BJ (cell line): ENCODE data around the gene TMEM196. TPM values are rescaled to one million over a fixed set of nuclear protein-coding genes. Genes with fewer than 3 reads are reported as not detected.

Experiments
- CTCF ChIA-PET: fragments of 350-600 bp; formaldehyde crosslinking; extraction: SDS; loops from one replicate; lab custom pipeline; 2021; ENCODE audit warnings: antibody characterized with exemption, inconsistent platforms; lab: Yijun Ruan, JAX
- POLR2A ChIA-PET: fragments of 300-600 bp; sonication (Branson Sonifier 250); formaldehyde crosslinking; extraction: SDS; loops from one replicate; lab custom pipeline; 2021; ENCODE audit warnings: antibody characterized with exemption; lab: Charles Lee
- DNase-seq: peaks from one replicate; pipeline ENCODE4 v3.0.0-alpha.2; 2011; ENCODE audit warnings: low read depth
- H3K27me3 ChIP-seq: 2 replicates; pipeline ENCODE4 v1.6.0; 2011; ENCODE audit warnings: low read length; ENCODE audit not compliant: control insufficient read depth, insufficient read depth
- H3K36me3 ChIP-seq: 2 replicates; pipeline ENCODE4 v1.5.1; 2011; ENCODE audit warnings: low read length; ENCODE audit not compliant: control insufficient read depth, insufficient read depth
- H3K4me3 ChIP-seq: 2 replicates; pipeline ENCODE4 v1.5.1; 2011; ENCODE audit warnings: low read depth, mild to moderate bottlenecking, control low read depth, low read length
- polyA plus RNA-seq: library from polyadenylated mRNA; depleted of rRNA; stranded (reverse); fragments of >200 nt; gene quantifications from 2 replicates; pipeline ENCODE4 v1.2.3, GENCODE V29; 2011
- TF ChIP-seq, protein P1 (sequence below): IDR thresholded peaks from 2 replicates; pipeline ENCODE4 v1.5.1; 2011; ENCODE audit warnings: low read depth, mild to moderate bottlenecking, control low read depth, inconsistent platforms, low read length, moderate library complexity; ENCODE audit not compliant: insufficient read depth

Gene TMEM196
- polyA plus RNA-seq, 1 experiment: not detected

DNA sequence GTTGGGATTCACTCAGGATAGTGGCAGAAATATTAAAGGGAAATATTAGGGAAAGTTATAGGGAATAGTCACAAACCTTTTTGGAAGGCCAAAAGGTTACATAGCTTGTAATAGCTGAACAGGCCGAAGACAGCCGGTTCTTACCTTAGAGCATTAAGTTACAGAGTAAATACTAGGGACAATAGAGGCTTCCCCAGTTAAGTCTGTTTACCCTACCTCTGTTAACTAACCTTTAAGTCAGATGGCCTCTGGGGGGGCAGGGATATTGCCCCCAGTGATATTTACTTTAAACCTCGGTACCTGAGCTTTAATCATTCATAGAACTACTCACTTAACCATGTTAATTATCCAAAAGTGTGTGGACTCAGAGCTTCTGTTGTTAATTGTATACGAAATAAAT, 71.9 kb downstream of the TMEM196 start:
- Histone ChIP-seq H3K4me3 (no peak overlapping the region), H3K36me3 (0 out of 2 replicates have a peak, but pooled peaks cover 1% of the 10 kb centered on the region), H3K27me3 (no peaks in the 10 kb centered on the region)
- DNase-seq: no peak
- TF ChIP-seq, protein P1, sequence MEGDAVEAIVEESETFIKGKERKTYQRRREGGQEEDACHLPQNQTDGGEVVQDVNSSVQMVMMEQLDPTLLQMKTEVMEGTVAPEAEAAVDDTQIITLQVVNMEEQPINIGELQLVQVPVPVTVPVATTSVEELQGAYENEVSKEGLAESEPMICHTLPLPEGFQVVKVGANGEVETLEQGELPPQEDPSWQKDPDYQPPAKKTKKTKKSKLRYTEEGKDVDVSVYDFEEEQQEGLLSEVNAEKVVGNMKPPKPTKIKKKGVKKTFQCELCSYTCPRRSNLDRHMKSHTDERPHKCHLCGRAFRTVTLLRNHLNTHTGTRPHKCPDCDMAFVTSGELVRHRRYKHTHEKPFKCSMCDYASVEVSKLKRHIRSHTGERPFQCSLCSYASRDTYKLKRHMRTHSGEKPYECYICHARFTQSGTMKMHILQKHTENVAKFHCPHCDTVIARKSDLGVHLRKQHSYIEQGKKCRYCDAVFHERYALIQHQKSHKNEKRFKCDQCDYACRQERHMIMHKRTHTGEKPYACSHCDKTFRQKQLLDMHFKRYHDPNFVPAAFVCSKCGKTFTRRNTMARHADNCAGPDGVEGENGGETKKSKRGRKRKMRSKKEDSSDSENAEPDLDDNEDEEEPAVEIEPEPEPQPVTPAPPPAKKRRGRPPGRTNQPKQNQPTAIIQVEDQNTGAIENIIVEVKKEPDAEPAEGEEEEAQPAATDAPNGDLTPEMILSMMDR: no peak
- ChIA-PET CTCF (no interaction called here), POLR2A (no interaction called here)

DNA sequence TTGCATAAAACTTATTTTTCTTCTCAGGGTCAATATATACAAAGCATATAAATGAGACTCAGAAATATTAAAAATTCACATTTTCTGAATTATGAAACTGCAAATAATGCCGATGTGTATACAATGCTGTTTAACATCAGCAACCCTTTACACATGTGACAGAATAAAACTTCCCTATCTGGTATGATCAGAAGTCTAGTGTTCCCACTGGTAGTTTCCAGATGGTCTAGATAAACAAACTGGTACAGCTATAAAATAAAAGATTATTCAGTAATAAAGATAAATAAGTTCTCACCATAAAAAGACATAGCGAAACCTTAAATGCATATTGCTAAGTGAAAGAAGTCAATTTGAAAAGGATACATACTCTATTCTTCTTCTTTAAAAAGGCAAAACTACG, 72.5 kb downstream of the TMEM196 start:
- H3K27me3 ChIP-seq: no peaks in the 10 kb centered on the region
- no peak for DNase-seq
- TF ChIP-seq, protein P1: no peak
- 0 out of 2 replicates have a peak, but pooled peaks cover 1% of the 10 kb centered on the region for H3K36me3 ChIP-seq
- ChIA-PET CTCF (interaction anchor here (3.5 kb wide), 1 partner anchor 8 kb away, joined by 20 read pairs; the partner anchor contains the start of gene POLR1F), POLR2A (no interaction called here)
- no peak overlapping the region for H3K4me3 ChIP-seq

DNA sequence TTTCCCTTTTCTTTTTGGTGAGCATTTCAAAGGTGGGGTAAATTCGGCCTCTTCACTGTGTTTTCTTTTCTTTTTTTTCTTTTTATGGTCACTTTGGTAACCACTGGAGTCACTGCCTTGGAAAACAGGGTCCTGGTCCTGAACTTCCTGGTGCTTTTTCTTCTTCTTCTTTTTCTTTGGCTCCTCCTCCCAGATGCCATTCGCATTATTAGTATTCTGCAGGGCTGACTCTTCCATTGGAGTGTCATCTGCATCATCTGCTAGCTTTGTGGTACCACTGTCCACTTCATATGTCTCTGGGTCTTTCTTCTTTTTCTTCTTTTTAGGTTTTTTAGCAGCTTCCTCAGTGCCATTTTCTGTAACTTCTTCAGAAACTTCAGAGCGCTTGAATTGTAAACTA, 75.1 kb downstream of the TMEM196 start:
- TF ChIP-seq, protein P1: no peak
- CTCF ChIA-PET: interaction anchor here (3.5 kb wide), 1 partner anchor 11 kb away, joined by 20 read pairs; the partner anchor contains the start of gene POLR1F
- no peak for DNase-seq
- no peak overlapping the region for H3K4me3 ChIP-seq
- POLR2A ChIA-PET: no interaction called here
- H3K27me3 ChIP-seq: no peaks in the 10 kb centered on the region
- H3K36me3 ChIP-seq: no peaks in the 10 kb centered on the region

DNA sequence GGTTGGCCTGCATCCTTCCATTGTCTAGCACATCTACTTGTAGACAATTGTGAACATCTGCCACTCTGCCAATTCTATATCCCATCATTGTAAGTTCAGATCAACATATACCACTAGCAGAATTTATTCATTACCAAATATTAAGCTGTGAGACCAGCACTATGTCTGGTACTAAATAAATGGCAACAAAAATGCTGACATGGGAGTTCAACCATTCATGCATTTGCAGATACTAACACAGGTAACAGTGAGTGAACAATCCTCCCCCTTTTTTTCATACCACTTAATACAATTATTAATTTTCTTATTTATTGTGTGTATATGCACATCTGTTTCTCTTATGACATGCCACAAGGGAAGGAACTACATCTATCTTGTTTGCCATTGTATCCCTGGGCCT, 76.5 kb downstream of the TMEM196 start:
- Histone ChIP-seq H3K36me3 (no peaks in the 10 kb centered on the region), H3K27me3 (no peaks in the 10 kb centered on the region), H3K4me3 (no peak overlapping the region)
- TF ChIP-seq, protein P1: no peak
- ChIA-PET CTCF (interaction anchor here (1.2 kb wide), 2 partner anchors 10 to 12 kb away, joined by 3 to 4 read pairs; partner anchors contain the start of gene POLR1F), POLR2A (no interaction called here)
- no peak for DNase-seq

GRCh38 chr7:19692111-19692828, 81.1 kb downstream of the TMEM196 start:
- POLR2A ChIA-PET: no interaction called here
- DNase-seq: no peak
- TF ChIP-seq, protein P1: no peak
- Histone ChIP-seq H3K36me3 (no peaks in the 10 kb centered on the region), H3K4me3 (no peak overlapping the region), H3K27me3 (no peaks in the 10 kb centered on the region)
- CTCF ChIA-PET: interaction anchor here (1.2 kb wide), 1 partner anchor 17 kb away, joined by 4 read pairs; the partner anchor contains the start of gene POLR1F
